Esophagus squamous epithelium (tissue), 4 donors: Measurements from ENCODE around the gene PAXX.

Experiments used
- POLR2A ChIP-seq, 4 donors: fragments of 450-650 bp; IDR thresholded peaks; one replicate each; pipeline ENCODE4 v1.6.1; 2017; ENCODE audit warnings: antibody characterized with exemption in 4 of 4, mild to moderate bottlenecking in 4 of 4, moderate library complexity in 3 of 4
- TF ChIP-seq, protein P1 (sequence below), 6 experiments: fragments of 450-650 bp in 4 of 6; fragments of 200-600 bp in 2 of 6; sonication (generic) in 2 of 6; IDR thresholded peaks; one replicate each; pipeline ENCODE4 v1.5.1; 2016 to 2019; ENCODE audit warnings: antibody characterized with exemption in 6 of 6, mild to moderate bottlenecking in 4 of 6, moderate library complexity in 4 of 6

DNA sequence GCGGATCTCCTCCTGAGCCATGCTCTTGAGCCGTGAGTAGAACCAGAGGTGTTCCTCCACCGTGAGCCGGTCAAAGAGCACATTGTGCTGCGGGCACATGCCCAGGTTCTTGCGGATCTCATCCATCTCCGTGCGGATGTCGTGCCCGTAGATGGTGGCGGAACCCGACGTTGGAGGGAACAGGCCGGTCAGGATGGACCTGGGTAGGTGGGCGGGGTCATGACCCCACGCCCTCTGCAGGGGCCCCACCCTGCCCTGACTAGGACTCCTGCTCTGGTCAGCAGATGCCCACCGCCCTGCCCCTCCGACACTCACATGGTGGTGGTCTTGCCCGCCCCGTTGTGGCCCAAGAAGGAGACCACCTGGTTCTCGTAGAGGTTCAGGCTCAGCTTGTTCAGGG lies 23.8 kb downstream of the PAXX start:
- no peak for TF ChIP-seq POLR2A (IDR thresholded peaks at IDR 0.05)
- TF ChIP-seq, protein P1, sequence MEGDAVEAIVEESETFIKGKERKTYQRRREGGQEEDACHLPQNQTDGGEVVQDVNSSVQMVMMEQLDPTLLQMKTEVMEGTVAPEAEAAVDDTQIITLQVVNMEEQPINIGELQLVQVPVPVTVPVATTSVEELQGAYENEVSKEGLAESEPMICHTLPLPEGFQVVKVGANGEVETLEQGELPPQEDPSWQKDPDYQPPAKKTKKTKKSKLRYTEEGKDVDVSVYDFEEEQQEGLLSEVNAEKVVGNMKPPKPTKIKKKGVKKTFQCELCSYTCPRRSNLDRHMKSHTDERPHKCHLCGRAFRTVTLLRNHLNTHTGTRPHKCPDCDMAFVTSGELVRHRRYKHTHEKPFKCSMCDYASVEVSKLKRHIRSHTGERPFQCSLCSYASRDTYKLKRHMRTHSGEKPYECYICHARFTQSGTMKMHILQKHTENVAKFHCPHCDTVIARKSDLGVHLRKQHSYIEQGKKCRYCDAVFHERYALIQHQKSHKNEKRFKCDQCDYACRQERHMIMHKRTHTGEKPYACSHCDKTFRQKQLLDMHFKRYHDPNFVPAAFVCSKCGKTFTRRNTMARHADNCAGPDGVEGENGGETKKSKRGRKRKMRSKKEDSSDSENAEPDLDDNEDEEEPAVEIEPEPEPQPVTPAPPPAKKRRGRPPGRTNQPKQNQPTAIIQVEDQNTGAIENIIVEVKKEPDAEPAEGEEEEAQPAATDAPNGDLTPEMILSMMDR (IDR thresholded peaks at IDR 0.05): no peak
